Measurements from ENCODE around the gene KCNS3. TPM values are rescaled to one million over a fixed set of nuclear protein-coding genes. Genes with fewer than 3 reads are reported as not detected.
A peak's percentile ranks its signal among the peaks of the same experiment; 100 is the strongest.

Gene KCNS3
- total RNA-seq, 5 donors from 2014 or later (not counting 1 experiment from before 2014, with no cell fraction given) = 0.22 TPM; not detected in 4

- no CpG with 5 or more reads among the region's 3 CpGs for WGBS (ENCODE audit: insufficient coverage)
- no peaks in the 10 kb centered on the region for H3K36me3 ChIP-seq (ENCODE audit: control insufficient read depth in 2 of 2, extremely low read depth in 1 of 2, insufficient read depth in 1 of 2, low read length in 1 of 2)
- H3K9me3 ChIP-seq = no peaks in the 10 kb centered on the region
- no peak for ATAC-seq (replicated peaks in 1 of 4)
- Mint-ChIP-seq H3K27ac (no peak overlapping the region), H3K4me1 (no peaks in the 10 kb centered on the region), H3K4me3 (no peak overlapping the region), H3K27me3 (peaks cover 5 to 7% of the 10 kb centered on the region in 2 donors), H3K9me3 (no peaks in the 10 kb centered on the region), H3K36me3 (no peaks in the 10 kb centered on the region)
- ChIA-PET CTCF (interaction anchor here (0.6 to 0.7 kb wide), 2 partner anchors 11 to 17 kb away, joined by 3 to 8 read pairs; no protein-coding TSS in a partner anchor), POLR2A (no interaction called here)
- peaks cover 0 to under 1% of the 10 kb centered on the region in 2 experiments for H3K27me3 ChIP-seq (replicated peaks in 1 of 2; ENCODE audit: control insufficient read depth in 2 of 2, extremely low read depth in 1 of 2, insufficient read depth in 2 of 2, low read length in 1 of 2)
- no peak overlapping the region for H3K4me3 ChIP-seq (ENCODE audit: control insufficient read depth in 1 of 2, extremely low read depth in 1 of 2, low read length in 1 of 2)
- no peak overlapping the region for H3K27ac ChIP-seq (ENCODE audit: low read length)
- no peaks in the 10 kb centered on the region for H3K4me1 ChIP-seq (ENCODE audit: control insufficient read depth in 1 of 2, extremely low read depth in 1 of 2, insufficient read depth in 2 of 2, low read length in 2 of 2)
- no peak for DNase-seq
These were observed 31.8 kb upstream of the KCNS3 start for GRCh38 chr2:17846676-17847075.

- Mint-ChIP-seq H3K4me1 (no peaks in the 10 kb centered on the region), H3K36me3 (no peaks in the 10 kb centered on the region), H3K27me3 (peaks cover 6 to 7% of the 10 kb centered on the region in 2 donors), H3K9me3 (no peaks in the 10 kb centered on the region), H3K4me3 (no peak overlapping the region), H3K27ac (no peak overlapping the region)
- no peak for DNase-seq
- Histone ChIP-seq H3K4me1 (ENCODE audit: control insufficient read depth in 1 of 2, extremely low read depth in 1 of 2, insufficient read depth in 2 of 2, low read length in 2 of 2) (no peaks in the 10 kb centered on the region), H3K36me3 (ENCODE audit: control insufficient read depth in 2 of 2, extremely low read depth in 1 of 2, insufficient read depth in 1 of 2, low read length in 1 of 2) (no peaks in the 10 kb centered on the region), H3K27me3 (replicated peaks in 1 of 2; ENCODE audit: control insufficient read depth in 2 of 2, extremely low read depth in 1 of 2, insufficient read depth in 2 of 2, low read length in 1 of 2) (peaks cover 0 to 2% of the 10 kb centered on the region in 2 experiments), H3K27ac (ENCODE audit: low read length) (no peak overlapping the region), H3K9me3 (no peaks in the 10 kb centered on the region), H3K4me3 (ENCODE audit: control insufficient read depth in 1 of 2, extremely low read depth in 1 of 2, low read length in 1 of 2) (no peak overlapping the region)
- POLR2A ChIA-PET = no interaction called here
- WGBS (ENCODE audit: insufficient coverage) = 88% methylated on average over 2 of the region's 2 CpGs
- ATAC-seq (replicated peaks in 1 of 4) = no peak
- CTCF ChIA-PET = interaction anchor here in 1 of 2 donors (0.6 kb wide), 1 partner anchor 11 kb away, joined by 8 read pairs; no protein-coding TSS in a partner anchor
These were observed 31.2 kb upstream of the KCNS3 start for GRCh38 chr2:17847236-17847635.

- Histone ChIP-seq H3K4me3 (ENCODE audit: control insufficient read depth in 1 of 2, extremely low read depth in 1 of 2, low read length in 1 of 2) (no peak overlapping the region), H3K27ac (ENCODE audit: low read length) (no peak overlapping the region), H3K27me3 (replicated peaks in 1 of 2; ENCODE audit: control insufficient read depth in 2 of 2, extremely low read depth in 1 of 2, insufficient read depth in 2 of 2, low read length in 1 of 2) (peaks cover 0 to 6% of the 10 kb centered on the region in 2 experiments), H3K9me3 (no peaks in the 10 kb centered on the region), H3K36me3 (ENCODE audit: control insufficient read depth in 2 of 2, extremely low read depth in 1 of 2, insufficient read depth in 1 of 2, low read length in 1 of 2) (no peaks in the 10 kb centered on the region), H3K4me1 (ENCODE audit: control insufficient read depth in 1 of 2, extremely low read depth in 1 of 2, insufficient read depth in 2 of 2, low read length in 2 of 2) (no peaks in the 10 kb centered on the region)
- WGBS (ENCODE audit: insufficient coverage) = 93% methylated on average over 3 of the region's 5 CpGs
- Mint-ChIP-seq H3K4me3 (no peak overlapping the region), H3K27ac (no peak overlapping the region), H3K9me3 (no peaks in the 10 kb centered on the region), H3K27me3 (peaks cover 3 to 11% of the 10 kb centered on the region in 2 donors), H3K36me3 (no peaks in the 10 kb centered on the region), H3K4me1 (no peaks in the 10 kb centered on the region)
- no peak for ATAC-seq (replicated peaks in 1 of 4)
- CTCF ChIA-PET = no interaction called here
- POLR2A ChIA-PET = no interaction called here
- DNase-seq = no peak
These were observed 29.2 kb upstream of the KCNS3 start for GRCh38 chr2:17849275-17849674.

- Histone ChIP-seq H3K4me1 (ENCODE audit: control insufficient read depth in 1 of 2, extremely low read depth in 1 of 2, insufficient read depth in 2 of 2, low read length in 2 of 2) (no peaks in the 10 kb centered on the region), H3K9me3 (no peaks in the 10 kb centered on the region), H3K27me3 (replicated peaks in 1 of 2; ENCODE audit: control insufficient read depth in 2 of 2, extremely low read depth in 1 of 2, insufficient read depth in 2 of 2, low read length in 1 of 2) (peaks cover 0 to 6% of the 10 kb centered on the region in 2 experiments), H3K4me3 (ENCODE audit: control insufficient read depth in 1 of 2, extremely low read depth in 1 of 2, low read length in 1 of 2) (no peak overlapping the region), H3K27ac (ENCODE audit: low read length) (no peak overlapping the region), H3K36me3 (ENCODE audit: control insufficient read depth in 2 of 2, extremely low read depth in 1 of 2, insufficient read depth in 1 of 2, low read length in 1 of 2) (no peaks in the 10 kb centered on the region)
- H3K27ac Mint-ChIP-seq = no peak overlapping the region
- ATAC-seq (replicated peaks in 1 of 4) = no peak
- CTCF ChIA-PET = no interaction called here
- no peaks in the 10 kb centered on the region for H3K9me3 Mint-ChIP-seq
- no peaks in the 10 kb centered on the region for H3K4me1 Mint-ChIP-seq
- no peak for DNase-seq
- no peak overlapping the region for H3K4me3 Mint-ChIP-seq
- H3K27me3 Mint-ChIP-seq = peaks cover 3 to 11% of the 10 kb centered on the region in 2 donors
- POLR2A ChIA-PET = no interaction called here
- 80% methylated on average over 4 of the region's 4 CpGs for whole genome bisulfite sequencing (ENCODE audit: insufficient coverage)
- no peaks in the 10 kb centered on the region for H3K36me3 Mint-ChIP-seq
These were observed 28.3 kb upstream of the KCNS3 start for GRCh38 chr2:17850151-17850550.

GRCh38 chr2:17851731-17852585 is 26.5 kb upstream of the KCNS3 start:
- H3K9me3 ChIP-seq = no peaks in the 10 kb centered on the region
- no peak overlapping the region for H3K27ac ChIP-seq (ENCODE audit: low read length)
- peak overlapping the region in 1 of 2 donors; percentile 10 for H3K27ac Mint-ChIP-seq
- WGBS (ENCODE audit: insufficient coverage) = 24% methylated on average over 7 of the region's 9 CpGs
- no peaks in the 10 kb centered on the region for H3K4me1 ChIP-seq (ENCODE audit: control insufficient read depth in 1 of 2, extremely low read depth in 1 of 2, insufficient read depth in 2 of 2, low read length in 2 of 2)
- ChIA-PET CTCF (no interaction called here), POLR2A (no interaction called here)
- H3K4me3 ChIP-seq (ENCODE audit: control insufficient read depth in 1 of 2, extremely low read depth in 1 of 2, low read length in 1 of 2) = no peak overlapping the region
- H3K4me1 Mint-ChIP-seq = no peaks in the 10 kb centered on the region
- no peak overlapping the region for H3K4me3 Mint-ChIP-seq
- H3K9me3 Mint-ChIP-seq = no peaks in the 10 kb centered on the region
- DNase-seq (peak in 1 of 35 experiments; percentile 2), ATAC-seq (replicated peaks in 1 of 4) (peak in 1 of 4 experiments; percentile 25)
- H3K27me3 ChIP-seq (replicated peaks in 1 of 2; ENCODE audit: control insufficient read depth in 2 of 2, extremely low read depth in 1 of 2, insufficient read depth in 2 of 2, low read length in 1 of 2) = peaks cover under 1 to 7% of the 10 kb centered on the region in 2 experiments
- no peaks in the 10 kb centered on the region for H3K36me3 ChIP-seq (ENCODE audit: control insufficient read depth in 2 of 2, extremely low read depth in 1 of 2, insufficient read depth in 1 of 2, low read length in 1 of 2)
- peaks cover 10 to 11% of the 10 kb centered on the region in 2 donors for H3K27me3 Mint-ChIP-seq
- no peaks in the 10 kb centered on the region for H3K36me3 Mint-ChIP-seq

- no peak overlapping the region for H3K4me3 Mint-ChIP-seq
- H3K9me3 Mint-ChIP-seq = no peaks in the 10 kb centered on the region
- POLR2A ChIA-PET = no interaction called here
- Histone ChIP-seq H3K9me3 (no peaks in the 10 kb centered on the region), H3K36me3 (ENCODE audit: control insufficient read depth in 2 of 2, extremely low read depth in 1 of 2, insufficient read depth in 1 of 2, low read length in 1 of 2) (no peaks in the 10 kb centered on the region), H3K27me3 (replicated peaks in 1 of 2; ENCODE audit: control insufficient read depth in 2 of 2, extremely low read depth in 1 of 2, insufficient read depth in 2 of 2, low read length in 1 of 2) (peaks cover 2 to 12% of the 10 kb centered on the region in 2 experiments), H3K4me1 (ENCODE audit: control insufficient read depth in 1 of 2, extremely low read depth in 1 of 2, insufficient read depth in 2 of 2, low read length in 2 of 2) (no peaks in the 10 kb centered on the region), H3K4me3 (ENCODE audit: control insufficient read depth in 1 of 2, extremely low read depth in 1 of 2, low read length in 1 of 2) (no peak overlapping the region), H3K27ac (ENCODE audit: low read length) (no peak overlapping the region)
- DNase-seq (no peak), ATAC-seq (replicated peaks in 1 of 4) (no peak)
- H3K4me1 Mint-ChIP-seq = no peaks in the 10 kb centered on the region
- H3K27ac Mint-ChIP-seq = no peak overlapping the region
- H3K36me3 Mint-ChIP-seq = no peaks in the 10 kb centered on the region
- CTCF ChIA-PET = no interaction called here
- 60% methylated on average over 1 of the region's 4 CpGs for WGBS (ENCODE audit: insufficient coverage)
- H3K27me3 Mint-ChIP-seq = peaks cover 22 to 25% of the 10 kb centered on the region in 2 donors
These were observed 24.7 kb upstream of the KCNS3 start for GRCh38 chr2:17853799-17854198.

Measured in T-cell (primary cell).